ENCODE results near the gene NLRC5. TPM values are rescaled to one million over a fixed set of nuclear protein-coding genes. Genes with fewer than 3 reads are reported as not detected.
"Not testable (repeated sequence)": the region's sequence is repeated elsewhere in the genome, so short reads cannot be mapped to it uniquely, and the experiment has no call there.

The NLRC5 gene
- total RNA-seq, 1 donor from 2014 or later = 37.2 TPM

GRCh38 chr16:56983211-56983751 lies 6.1 kb upstream of the NLRC5 start:
- peak; percentile 57 for DNase-seq (ENCODE audit: low spot score)

- peak; percentile 33 for DNase-seq (ENCODE audit: low spot score)
Measured at GRCh38 chr16:56984639-56985038, 4.7 kb upstream of the NLRC5 start.

- DNase-seq (ENCODE audit: low spot score) = peak; percentile 42
Measured at GRCh38 chr16:56985288-56985961, 3.9 kb upstream of the NLRC5 start.

- no peak for DNase-seq (ENCODE audit: low spot score)
Measured at GRCh38 chr16:56985962-56986360, 3.4 kb upstream of the NLRC5 start.

GRCh38 chr16:56986361-56986760 lies 3.0 kb upstream of the NLRC5 start:
- DNase-seq (ENCODE audit: low spot score) = no peak

GRCh38 chr16:56986908-56987307 lies 2.4 kb upstream of the NLRC5 start:
- DNase-seq (ENCODE audit: low spot score) = not testable (repeated sequence)

- no peak for DNase-seq (ENCODE audit: low spot score)
Measured at GRCh38 chr16:56987692-56988091, 1.7 kb upstream of the NLRC5 start.

GRCh38 chr16:56988161-56988947 lies 1.0 kb upstream of the NLRC5 start:
- DNase-seq (ENCODE audit: low spot score) = no peak

GRCh38 chr16:56989988-56990387 lies 631 bp downstream of the NLRC5 start:
- DNase-seq (ENCODE audit: low spot score) = no peak

- no peak for DNase-seq (ENCODE audit: low spot score)
Measured at GRCh38 chr16:56990407-56991286, 1.3 kb downstream of the NLRC5 start.

GRCh38 chr16:56992431-56992830 lies 3.1 kb downstream of the NLRC5 start:
- not testable (repeated sequence) for DNase-seq (ENCODE audit: low spot score)

- DNase-seq (ENCODE audit: low spot score) = no peak
Measured at GRCh38 chr16:56993204-56993603, 3.8 kb downstream of the NLRC5 start.

GRCh38 chr16:56994311-56994710 lies 5.0 kb downstream of the NLRC5 start:
- DNase-seq (ENCODE audit: low spot score) = no peak

GRCh38 chr16:56995136-56995805 lies 5.9 kb downstream of the NLRC5 start:
- no peak for DNase-seq (ENCODE audit: low spot score)

- DNase-seq (ENCODE audit: low spot score) = no peak
Measured at GRCh38 chr16:56997264-56997663, 7.9 kb downstream of the NLRC5 start.

- DNase-seq (ENCODE audit: low spot score) = no peak
Measured at GRCh38 chr16:56997931-56998330, 8.6 kb downstream of the NLRC5 start.

- DNase-seq (ENCODE audit: low spot score) = no peak
Measured at GRCh38 chr16:56998352-56998751, 9.0 kb downstream of the NLRC5 start.

- no peak for DNase-seq (ENCODE audit: low spot score)
Measured at GRCh38 chr16:56998861-56999260, 9.5 kb downstream of the NLRC5 start.

GRCh38 chr16:56999409-57000270 lies 10.3 kb downstream of the NLRC5 start:
- no peak for DNase-seq (ENCODE audit: low spot score)

- DNase-seq (ENCODE audit: low spot score) = no peak
Measured at GRCh38 chr16:57000271-57001025, 11.1 kb downstream of the NLRC5 start.

Data from mucosa of gallbladder (tissue), 1 donor.